NCI-H1417 (cell line): ENCODE results near the gene PNPLA6.
A peak's percentile ranks its signal among the peaks of the same experiment; 100 is the strongest.

ENCODE experiments used
- DNase-seq, 3 experiments: peaks; one replicate each; lab custom pipeline; 2025; lab: John Stamatoyannopoulos, UW

PNPLA6 gene

GRCh38 chr19:7535047-7535997 is at the start of gene PNPLA6:
Gene PNPLA6 (plus strand): TSS chr19:7535717. CDS start chr19:7535789, 72 bp downstream.
- peak; percentile 86 to 97 (median 95) for DNase-seq

GRCh38 chr19:7486923-7487322 is 48.6 kb upstream of the PNPLA6 start:
- DNase-seq = no peak

- DNase-seq = peak; percentile 37 to 80 (median 38)
Observed at GRCh38 chr19:7488736-7489353, 46.7 kb upstream of the PNPLA6 start, which contains the start of gene PEX11G. Gene PEX11G (minus strand): TSS chr19:7489035. CDS start chr19:7489010, 25 bp downstream.

GRCh38 chr19:7489609-7490044 is 45.9 kb upstream of the PNPLA6 start:
- DNase-seq = no peak

- DNase-seq = no peak
Observed at GRCh38 chr19:7492142-7492541, 43.4 kb upstream of the PNPLA6 start.

GRCh38 chr19:7492558-7492957 is 43.0 kb upstream of the PNPLA6 start:
- DNase-seq = no peak

GRCh38 chr19:7494416-7495098 is 41.0 kb upstream of the PNPLA6 start:
- peak in 2 of 3 experiments; percentile 32 to 68 for DNase-seq

GRCh38 chr19:7497292-7497691 is 38.2 kb upstream of the PNPLA6 start:
- DNase-seq = no peak

GRCh38 chr19:7500811-7501450 is 34.6 kb upstream of the PNPLA6 start:
- DNase-seq = peak; percentile 71 to 96 (median 96)

- no peak for DNase-seq
Observed at GRCh38 chr19:7502552-7502951, 33.0 kb upstream of the PNPLA6 start.

GRCh38 chr19:7504684-7505083 is 30.8 kb upstream of the PNPLA6 start:
- DNase-seq = no peak

GRCh38 chr19:7505288-7505681 is 30.2 kb upstream of the PNPLA6 start:
- DNase-seq = peak in 2 of 3 experiments; percentile 62 to 70

- DNase-seq = peak; percentile 62 to 77 (median 71)
Observed at GRCh38 chr19:7505682-7506384, 29.7 kb upstream of the PNPLA6 start.

- DNase-seq = peak; percentile 60 to 77 (median 71)
Observed at GRCh38 chr19:7506385-7507328, 28.9 kb upstream of the PNPLA6 start.

- DNase-seq = peak in 1 of 3 experiments; percentile 14
Observed at GRCh38 chr19:7507884-7508283, 27.6 kb upstream of the PNPLA6 start.

- no peak for DNase-seq
Observed at GRCh38 chr19:7509625-7510024, 25.9 kb upstream of the PNPLA6 start.

GRCh38 chr19:7512400-7512851 is 23.1 kb upstream of the PNPLA6 start:
- DNase-seq = no peak

GRCh38 chr19:7513809-7514642 is 21.5 kb upstream of the PNPLA6 start:
- DNase-seq = no peak

- DNase-seq = no peak
Observed at GRCh38 chr19:7515110-7515644, 20.3 kb upstream of the PNPLA6 start.
